NCI-H1092 treated with DMSO at 0.1 percent for 48 hours (cell line): ENCODE results near the gene NEU4.

Experiments
- DNase-seq: peaks from one replicate; lab custom pipeline; 2025; lab: John Stamatoyannopoulos, UW

Gene NEU4

GRCh38 chr2:241865957-241866789 lies 57.2 kb downstream of the NEU4 start:
- DNase-seq, result no peak
